Adrenal gland (tissue), 5 donors: Measurements from ENCODE around the gene TGFBR3.

Experiments used
- CTCF ChIP-seq, 6 experiments: fragments of 450-650 bp in 4 of 6; fragments of 200-600 bp in 2 of 6; sonication (generic) in 1 of 6; IDR thresholded peaks; 1 replicate in 5 of 6; 2 replicates in 1 of 6; pipeline versions ENCODE4 v1.5.1 to v1.8.0; 2016 to 2021; ENCODE audit warnings: antibody characterized with exemption in 6 of 6, mild to moderate bottlenecking in 2 of 6, moderate library complexity in 1 of 6
- POLR2A ChIP-seq, 2 donors: fragments of 450-650 bp; IDR thresholded peaks; one replicate each; pipeline ENCODE4 v1.6.1; 2017; ENCODE audit warnings: antibody characterized with exemption in 2 of 2, mild to moderate bottlenecking in 2 of 2, moderate library complexity in 1 of 2
- donor health status: DM: no; HTN: no; CAD: no.

- no peak for TF ChIP-seq CTCF (IDR thresholded peaks at IDR 0.05)
- no peak for TF ChIP-seq POLR2A (IDR thresholded peaks at IDR 0.05)
Measured at GRCh38 chr1:91897016-91897415, 11.1 kb upstream of the TGFBR3 start.
